HG02610 (cell line): ENCODE data around the gene LDB1.
A peak's percentile ranks its signal among the peaks of the same experiment; 100 is the strongest.

Experiments used
- ATAC-seq: cut with Tn5 transposase; IDR thresholded peaks from one replicate; pipeline ENCODE4 v1.9.1; 2021; ENCODE audit warnings: mild to moderate bottlenecking, moderate library complexity; ENCODE audit not compliant: unreplicated experiment

LDB1 gene

GRCh38 chr10:102113956-102114857 is 6.0 kb downstream of the LDB1 start:
- peak; percentile 16 for ATAC-seq

- no peak for ATAC-seq
Observed at GRCh38 chr10:102113261-102113955, 6.8 kb downstream of the LDB1 start.

DNA sequence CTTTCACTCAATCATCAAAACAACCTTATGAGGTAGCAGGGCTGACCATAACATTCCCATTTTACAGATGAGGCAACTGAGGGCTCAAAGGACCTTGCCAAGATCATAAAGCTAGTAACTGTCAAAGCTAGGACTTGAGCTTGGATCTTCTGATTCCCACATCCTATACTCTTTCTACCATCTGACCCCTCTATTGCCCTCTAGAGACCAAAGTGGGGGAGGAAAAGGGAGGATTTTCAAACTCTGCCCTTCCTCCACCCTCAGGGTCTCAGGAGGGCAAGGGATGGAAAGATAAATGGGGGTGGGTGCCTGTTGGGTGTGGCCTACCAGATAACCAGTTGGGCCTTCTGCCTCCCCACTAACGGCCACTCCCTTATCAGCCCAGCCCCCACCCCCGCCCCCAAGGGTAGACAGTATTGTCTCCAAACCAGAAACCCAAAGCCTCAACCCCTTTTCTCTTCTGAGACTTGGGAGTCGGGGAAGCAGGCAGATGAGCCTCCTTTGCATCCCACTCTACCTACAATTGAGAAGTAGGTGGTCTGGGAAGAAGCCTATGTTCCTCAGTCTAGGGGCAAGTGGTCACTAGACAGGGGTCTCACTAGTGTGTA is 7.9 kb downstream of the LDB1 start:
- no peak for ATAC-seq

GRCh38 chr10:102111276-102111675 is 8.9 kb downstream of the LDB1 start:
- no peak for ATAC-seq

DNA sequence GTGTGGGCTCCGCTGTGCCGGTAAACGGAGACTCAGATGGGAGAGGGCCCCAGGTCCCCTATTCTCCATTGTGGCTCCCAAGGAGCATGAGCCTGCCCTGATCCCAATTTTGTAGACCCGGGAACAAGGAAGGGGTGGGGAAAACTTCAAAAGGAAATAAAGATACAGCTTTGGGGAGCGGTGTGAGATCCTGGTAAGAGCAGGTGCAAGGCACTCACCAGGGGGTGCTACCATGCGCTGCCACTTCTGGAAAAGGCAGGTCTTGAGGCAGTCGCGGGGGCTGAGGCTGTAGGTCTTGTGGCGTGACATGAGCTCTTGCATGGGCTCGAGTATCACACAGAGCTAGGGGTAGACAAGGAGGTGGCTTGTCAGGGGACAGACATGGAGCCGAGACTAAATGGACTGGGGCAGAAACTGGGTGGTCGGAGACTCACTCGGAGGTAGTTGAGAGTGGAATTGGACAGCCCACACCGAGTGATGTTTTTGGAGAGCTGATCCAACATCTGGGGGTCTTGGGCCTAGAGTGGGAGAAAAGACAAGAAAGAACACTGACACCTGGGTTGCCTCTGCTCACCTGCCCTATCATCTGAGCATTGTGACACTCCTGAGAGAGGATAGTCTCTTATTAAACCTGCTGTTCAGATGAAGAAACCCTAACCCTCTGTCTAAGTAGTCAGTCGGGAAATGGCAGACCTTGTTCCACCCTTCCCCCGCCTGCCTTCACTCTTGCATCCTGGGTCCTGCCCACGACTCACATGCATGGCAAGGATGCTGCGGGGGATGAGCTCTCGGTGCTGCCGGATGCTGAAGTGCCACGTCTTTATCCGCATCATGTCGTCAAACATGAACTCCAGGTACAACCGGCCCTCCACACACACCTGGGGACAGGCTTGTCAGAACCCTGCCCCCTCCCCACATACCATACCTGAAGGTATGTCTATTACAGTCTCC is 10.7 kb downstream of the LDB1 start:
- no peak for ATAC-seq

DNA sequence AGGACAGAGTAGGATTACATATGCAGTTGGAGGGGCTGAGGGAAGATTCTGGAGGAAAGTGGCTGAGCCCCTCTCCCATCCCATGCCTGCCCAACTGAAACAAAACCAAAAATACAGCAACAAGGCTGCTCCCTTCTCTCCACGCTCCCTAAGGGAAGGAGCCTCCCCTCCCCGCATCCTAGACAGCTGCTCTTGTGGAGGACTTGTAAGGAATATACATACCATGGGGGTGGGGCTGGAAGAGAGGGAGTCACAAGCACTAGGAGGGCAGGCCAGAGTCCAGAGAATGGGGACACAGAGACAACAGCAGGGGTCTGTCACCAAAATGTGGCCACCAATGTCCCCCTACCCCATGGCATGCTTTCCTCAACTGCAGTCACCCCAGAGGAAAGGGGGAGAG is 13.2 kb downstream of the LDB1 start:
- no peak for ATAC-seq

DNA sequence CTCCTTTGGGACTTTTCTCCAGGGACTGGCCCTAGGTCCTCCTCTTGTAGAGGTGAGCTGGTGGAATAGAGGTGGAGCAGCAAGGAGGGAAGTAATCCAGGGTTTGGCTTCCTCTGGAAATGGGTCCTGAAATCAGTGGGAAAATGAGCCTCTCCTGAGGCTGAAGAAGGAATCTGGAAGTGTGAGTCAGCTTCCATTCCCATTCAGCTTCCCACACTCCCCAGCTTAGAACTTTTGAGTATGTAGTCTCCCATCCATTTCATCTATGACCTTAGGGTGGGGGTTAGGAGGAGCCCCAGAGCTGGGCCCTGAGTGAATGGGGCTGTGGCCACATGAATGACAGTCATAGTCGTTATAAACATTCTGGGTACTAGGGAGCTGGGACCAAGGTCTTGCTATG is 17.7 kb downstream of the LDB1 start:
- ATAC-seq = no peak

- ATAC-seq = no peak
Observed at GRCh38 chr10:102101152-102101551, 19.0 kb downstream of the LDB1 start.

GRCh38 chr10:102096449-102096848 is 23.7 kb downstream of the LDB1 start:
- no peak for ATAC-seq

GRCh38 chr10:102090772-102091171 is 29.4 kb downstream of the LDB1 start:
- ATAC-seq = no peak

DNA sequence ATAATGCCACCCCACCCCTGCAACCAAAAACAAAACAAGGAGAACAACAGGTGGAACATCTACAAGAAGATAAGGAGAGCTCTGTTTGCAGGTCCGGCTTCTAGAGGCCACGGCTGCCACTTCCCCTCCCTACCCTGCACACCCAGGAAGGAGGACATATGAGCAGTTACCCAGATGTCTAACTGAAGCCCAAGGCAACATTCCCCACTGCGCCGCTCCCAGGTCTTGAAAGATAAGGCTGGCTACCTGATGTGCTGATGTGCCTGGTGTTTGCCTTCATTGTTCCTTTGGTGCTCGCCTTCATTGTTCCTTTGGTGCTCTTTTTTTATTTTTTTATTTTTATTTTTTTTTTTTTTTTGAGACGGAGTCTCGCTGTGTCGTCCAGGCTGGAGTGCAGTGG is 34.0 kb downstream of the LDB1 start:
- no peak for ATAC-seq

DNA sequence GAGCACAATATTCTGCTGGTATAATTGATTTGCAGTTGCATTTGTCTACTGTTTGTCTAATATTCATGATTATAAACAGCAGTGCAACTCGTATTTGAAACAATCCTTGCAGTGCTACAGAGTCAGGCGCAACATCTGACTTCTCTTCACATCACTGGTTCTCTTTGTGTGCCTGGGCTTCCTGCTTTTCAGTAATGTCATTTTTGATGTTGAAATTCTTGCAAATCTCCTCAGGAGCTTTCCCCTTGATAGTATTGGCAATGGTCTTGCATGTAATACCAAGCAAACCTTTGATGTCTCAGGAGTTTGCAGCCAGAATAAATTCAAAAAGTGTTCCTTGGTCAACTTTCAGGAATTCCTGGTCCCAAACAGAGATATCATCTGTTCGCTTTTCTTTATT is 34.8 kb downstream of the LDB1 start:
- ATAC-seq = no peak

DNA sequence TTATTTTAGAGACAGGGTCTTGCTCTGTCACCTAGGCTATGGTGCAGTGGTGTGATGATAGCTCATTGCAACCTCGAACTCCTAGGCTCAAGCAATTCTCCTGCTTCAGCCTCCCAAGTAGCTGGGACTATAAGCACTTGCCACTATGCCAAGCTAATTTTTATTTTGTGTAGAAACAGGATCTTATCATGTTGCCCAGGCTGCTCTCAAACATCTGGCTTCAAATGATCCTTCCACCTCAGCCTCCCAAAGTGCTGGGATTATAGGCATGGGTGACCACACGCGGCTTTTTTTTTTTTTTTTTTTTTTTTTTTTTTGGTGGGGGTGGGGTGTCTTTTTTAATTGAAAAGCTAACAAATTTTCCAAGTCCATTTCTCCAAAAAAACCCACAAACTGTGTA is 36.6 kb downstream of the LDB1 start:
- no peak for ATAC-seq

GRCh38 chr10:102072673-102073527 is 47.3 kb downstream of the LDB1 start:
- ATAC-seq = peak; percentile 75

DNA sequence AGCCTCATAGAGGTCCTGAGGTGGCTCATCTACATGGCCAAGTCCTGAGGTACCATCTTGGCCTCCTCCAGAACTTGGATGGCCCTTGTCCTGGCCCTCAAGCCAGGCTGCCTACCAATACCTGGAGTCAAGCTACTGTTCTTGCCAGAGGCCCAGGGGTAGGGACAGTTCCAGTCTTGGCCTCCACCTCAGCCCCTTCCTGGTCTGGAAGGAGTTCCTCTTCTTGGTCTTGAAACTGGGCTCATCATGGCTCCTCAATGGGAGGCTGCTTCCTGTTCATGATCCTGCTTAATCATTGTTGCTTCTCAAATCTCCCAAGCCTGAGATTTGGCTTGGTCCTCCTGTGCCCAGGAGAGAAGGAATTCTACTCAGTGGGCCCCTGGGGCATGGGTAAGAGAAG is 51.1 kb downstream of the LDB1 start:
- no peak for ATAC-seq

- ATAC-seq = no peak
Observed at GRCh38 chr10:102068216-102068615, 52.0 kb downstream of the LDB1 start.

DNA sequence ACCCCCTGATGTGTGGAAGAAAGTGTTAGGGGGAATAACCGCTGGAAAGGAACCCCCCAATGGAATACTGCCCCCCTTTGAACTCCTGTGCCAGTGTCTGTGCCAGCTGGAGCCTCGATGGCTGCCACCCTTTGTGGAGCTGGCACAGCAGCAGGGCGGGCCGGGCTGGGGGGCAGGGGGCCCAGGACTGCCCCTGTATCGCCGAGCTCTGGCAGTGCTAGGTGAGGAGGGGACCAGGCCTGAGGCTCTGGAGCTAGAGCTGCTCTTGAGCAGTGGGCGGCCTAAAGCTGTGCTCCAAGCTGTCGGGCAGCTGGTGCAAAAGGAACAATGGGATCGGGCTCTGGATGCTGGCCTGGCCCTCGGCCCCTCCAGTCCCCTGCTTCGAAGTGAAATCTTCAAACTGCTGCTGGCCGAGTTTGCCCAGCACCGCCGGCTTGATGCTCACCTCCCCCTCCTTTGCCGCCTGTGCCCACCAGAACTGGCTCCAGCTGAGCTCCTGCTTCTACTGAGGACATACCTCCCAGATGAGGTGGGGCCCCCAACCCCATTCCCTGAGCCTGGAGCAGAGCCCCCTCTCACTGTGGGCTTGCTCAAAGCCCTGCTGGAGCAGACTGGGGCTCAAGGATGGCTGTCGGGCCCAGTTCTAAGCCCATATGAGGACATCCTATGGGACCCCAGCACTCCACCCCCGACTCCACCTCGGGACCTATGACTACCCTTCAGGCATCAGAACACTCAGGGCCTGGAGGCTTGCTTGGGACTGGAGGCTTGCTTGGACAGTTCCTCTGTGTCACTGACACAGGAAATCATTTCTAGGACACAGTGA is 52.9 kb downstream of the LDB1 start:
- ATAC-seq = no peak

GRCh38 chr10:102066399-102067088 is 53.6 kb downstream of the LDB1 start:
- ATAC-seq = no peak
